Dermis blood vessel endothelial cell (primary cell): ENCODE measurements around the gene ANTXR2. TPM values are rescaled to one million over a fixed set of nuclear protein-coding genes. Genes with fewer than 3 reads are reported as not detected.
"Not testable (repeated sequence)": the region's sequence is repeated elsewhere in the genome, so short reads cannot be mapped to it uniquely, and the experiment has no call there.

Experiments
- DNase-seq: peaks from one replicate; pipeline ENCODE4 v3.0.0; 2010
- total RNA-seq: library from RNA; depleted of rRNA; stranded (reverse); fragments of >200 nt; gene quantifications from 2 replicates; pipeline ENCODE4 v1.2.3, GENCODE V29; 2014

Gene ANTXR2
- total RNA-seq, 1 donor from 2014 or later: 36.2 TPM

GRCh38 chr4:80015407-80016189 is 57.4 kb downstream of the ANTXR2 start:
- DNase-seq: no peak

GRCh38 chr4:80014531-80014930 is 58.5 kb downstream of the ANTXR2 start:
- DNase-seq: no peak

- no peak for DNase-seq
Observed at GRCh38 chr4:80012291-80012690, 60.7 kb downstream of the ANTXR2 start.

GRCh38 chr4:80011636-80012236 is 61.3 kb downstream of the ANTXR2 start:
- peak; percentile 43 for DNase-seq

- no peak for DNase-seq
Observed at GRCh38 chr4:80010316-80010715, 62.7 kb downstream of the ANTXR2 start.

GRCh38 chr4:80009806-80010205 is 63.2 kb downstream of the ANTXR2 start:
- no peak for DNase-seq

GRCh38 chr4:80008971-80009370 is 64.1 kb downstream of the ANTXR2 start:
- no peak for DNase-seq

- no peak for DNase-seq
Observed at GRCh38 chr4:80008351-80008750, 64.7 kb downstream of the ANTXR2 start.

GRCh38 chr4:80007745-80008149 is 65.3 kb downstream of the ANTXR2 start:
- DNase-seq: peak; percentile 56

GRCh38 chr4:80006935-80007744 is 65.9 kb downstream of the ANTXR2 start:
- peak; percentile 48 for DNase-seq

- DNase-seq: peak; percentile 24
Observed at GRCh38 chr4:80005863-80006262, 67.2 kb downstream of the ANTXR2 start.

GRCh38 chr4:80004319-80004718 is 68.7 kb downstream of the ANTXR2 start:
- DNase-seq: no peak

GRCh38 chr4:80002559-80002958 is 70.5 kb downstream of the ANTXR2 start:
- DNase-seq: not testable (repeated sequence)

GRCh38 chr4:79999048-79999447 is 74.0 kb downstream of the ANTXR2 start:
- not testable (repeated sequence) for DNase-seq

GRCh38 chr4:79998201-79998600 is 74.8 kb downstream of the ANTXR2 start:
- no peak for DNase-seq

- DNase-seq: no peak
Observed at GRCh38 chr4:79996851-79997250, 76.2 kb downstream of the ANTXR2 start.

- DNase-seq: no peak
Observed at GRCh38 chr4:79993476-79993875, 79.6 kb downstream of the ANTXR2 start.

GRCh38 chr4:79991601-79992000 is 81.4 kb downstream of the ANTXR2 start:
- no peak for DNase-seq

GRCh38 chr4:79991100-79991499 is 81.9 kb downstream of the ANTXR2 start:
- not testable (repeated sequence) for DNase-seq

GRCh38 chr4:79987401-79987800 is 85.6 kb downstream of the ANTXR2 start:
- DNase-seq: no peak

GRCh38 chr4:79983431-79983830 is 89.6 kb downstream of the ANTXR2 start:
- no peak for DNase-seq

GRCh38 chr4:79982601-79983322 is 90.3 kb downstream of the ANTXR2 start:
- peak; percentile 63 for DNase-seq

- no peak for DNase-seq
Observed at GRCh38 chr4:79980448-79980847, 92.6 kb downstream of the ANTXR2 start.
